Mesothelial cell of epicardium (in vitro differentiated cells): ENCODE measurements around the gene LSM6. TPM values are rescaled to one million over a fixed set of nuclear protein-coding genes. Genes with fewer than 3 reads are reported as not detected.

Experiments
- DNase-seq, 2 experiments: peaks; one replicate each; pipeline ENCODE4 v3.0.0; 2021; ENCODE audit warnings: low spot score in 2 of 2; ENCODE audit not compliant: unreplicated experiment in 2 of 2
- H3K27ac Mint-ChIP-seq: 2 replicates; pipeline ENCODE4 v1.8.0; 2021; ENCODE audit warnings: mixed read lengths
- H3K27me3 Mint-ChIP-seq: 2 replicates; pipeline ENCODE4 v1.8.0; 2021; ENCODE audit warnings: low read depth, mixed read lengths
- H3K36me3 Mint-ChIP-seq: 2 replicates; pipeline ENCODE4 v1.8.0; 2021; ENCODE audit warnings: mixed read lengths
- H3K4me1 Mint-ChIP-seq: 2 replicates; pipeline ENCODE4 v1.8.0; 2021; ENCODE audit warnings: mixed read lengths
- H3K4me3 Mint-ChIP-seq: 2 replicates; pipeline ENCODE4 v1.8.0; 2021; ENCODE audit warnings: mild to moderate bottlenecking, moderate library complexity, mixed read lengths
- H3K9me3 Mint-ChIP-seq: 2 replicates; pipeline ENCODE4 v1.8.0; 2021; ENCODE audit warnings: mixed read lengths
- CTCF ChIP-seq: fragments of 200-600 bp; sonication (generic); IDR thresholded peaks from one replicate; pipeline ENCODE4 v1.5.0; 2021; ENCODE audit warnings: antibody characterized with exemption; ENCODE audit not compliant: unreplicated experiment
- total RNA-seq: library from RNA; stranded (reverse); gene quantifications from 3 replicates; pipeline ENCODE4 v1.2.1, GENCODE V29; 2021

Gene LSM6
- total RNA-seq, 1 donor from 2014 or later = 37.0 TPM

GRCh38 chr4:146214238-146214637 is 38.7 kb downstream of the LSM6 start, which contains the start of gene REELD1:
REELD1 (plus strand) TSS chr4:146214538; CDS start chr4:146216953, 2,415 bp downstream.
- Mint-ChIP-seq H3K36me3 (no peaks in the 10 kb centered on the region), H3K4me3 (no peak within 1 kb of the TSS), H3K4me1 (no peaks in the 10 kb centered on the region), H3K9me3 (no peaks in the 10 kb centered on the region), H3K27ac (no peak within 1 kb of the TSS), H3K27me3 (peaks cover 28% of the 10 kb centered on the region)
- no peak for DNase-seq
- TF ChIP-seq CTCF = no peak

DNA sequence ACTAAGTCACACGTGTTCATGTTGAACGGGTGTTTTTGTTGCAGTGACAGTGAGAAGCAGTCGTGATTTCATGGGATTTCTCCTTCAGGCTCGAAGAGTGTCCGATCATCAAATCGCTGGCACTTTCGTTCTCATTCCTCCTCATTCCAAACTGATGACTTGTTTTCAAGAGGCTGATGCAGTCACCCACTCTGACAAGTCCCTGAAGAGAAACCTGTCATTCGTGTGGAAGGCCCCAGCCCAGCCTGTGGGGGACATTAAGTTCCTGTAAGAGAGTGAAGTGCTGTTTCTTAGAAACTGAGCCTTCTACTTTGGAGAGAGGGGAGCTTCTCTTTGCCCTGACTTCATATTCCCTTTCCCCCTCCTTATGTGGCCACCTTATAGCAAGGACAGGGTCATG is 46.8 kb downstream of the LSM6 start:
- Mint-ChIP-seq H3K4me3 (no peak overlapping the region), H3K4me1 (no peaks in the 10 kb centered on the region), H3K27ac (no peak overlapping the region), H3K9me3 (no peaks in the 10 kb centered on the region), H3K27me3 (no peaks in the 10 kb centered on the region), H3K36me3 (no peaks in the 10 kb centered on the region)
- TF ChIP-seq CTCF = no peak
- no peak for DNase-seq

DNA sequence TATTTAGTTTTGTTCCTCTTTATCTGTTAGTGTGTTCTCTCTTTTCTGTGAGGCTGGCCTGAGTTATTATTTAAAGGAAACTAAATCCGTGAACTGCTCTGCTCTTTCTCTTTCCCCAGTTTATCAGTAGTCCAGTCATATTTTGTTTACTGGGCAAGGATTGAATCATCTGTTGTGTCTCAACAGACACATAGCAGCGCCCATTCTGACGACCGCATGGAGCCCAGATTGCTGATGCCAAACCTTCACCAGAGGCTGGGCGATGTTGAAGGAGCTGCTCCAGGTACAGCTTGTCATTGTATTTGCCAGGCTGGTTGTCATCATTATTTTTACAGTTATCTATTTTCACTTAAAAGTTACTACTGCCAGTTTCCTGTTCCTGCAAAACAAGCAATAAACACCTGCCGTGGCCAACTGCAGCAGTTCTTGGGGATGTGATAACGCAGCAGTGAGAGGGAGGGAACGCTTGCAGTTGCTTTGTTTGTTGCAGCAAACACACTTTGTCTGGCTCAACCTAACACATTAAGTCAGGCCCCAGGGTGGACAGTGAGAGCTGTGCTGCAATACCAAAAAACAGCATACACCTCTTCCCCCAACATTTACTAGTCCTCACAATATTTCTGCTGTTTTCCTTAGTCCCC is 48.9 kb downstream of the LSM6 start:
- Mint-ChIP-seq H3K4me1 (no peaks in the 10 kb centered on the region), H3K4me3 (no peak overlapping the region), H3K27me3 (peaks cover 7% of the 10 kb centered on the region), H3K9me3 (no peaks in the 10 kb centered on the region), H3K27ac (no peak overlapping the region), H3K36me3 (no peaks in the 10 kb centered on the region)
- no peak for DNase-seq
- no peak for TF ChIP-seq CTCF

GRCh38 chr4:146229406-146229805 is 53.9 kb downstream of the LSM6 start:
- no peaks in the 10 kb centered on the region for H3K4me1 Mint-ChIP-seq
- DNase-seq = no peak
- H3K4me3 Mint-ChIP-seq = no peak overlapping the region
- no peak overlapping the region for H3K27ac Mint-ChIP-seq
- no peak for TF ChIP-seq CTCF
- H3K9me3 Mint-ChIP-seq = peaks cover 8% of the 10 kb centered on the region
- H3K36me3 Mint-ChIP-seq = no peaks in the 10 kb centered on the region
- peaks cover 14% of the 10 kb centered on the region for H3K27me3 Mint-ChIP-seq

DNA sequence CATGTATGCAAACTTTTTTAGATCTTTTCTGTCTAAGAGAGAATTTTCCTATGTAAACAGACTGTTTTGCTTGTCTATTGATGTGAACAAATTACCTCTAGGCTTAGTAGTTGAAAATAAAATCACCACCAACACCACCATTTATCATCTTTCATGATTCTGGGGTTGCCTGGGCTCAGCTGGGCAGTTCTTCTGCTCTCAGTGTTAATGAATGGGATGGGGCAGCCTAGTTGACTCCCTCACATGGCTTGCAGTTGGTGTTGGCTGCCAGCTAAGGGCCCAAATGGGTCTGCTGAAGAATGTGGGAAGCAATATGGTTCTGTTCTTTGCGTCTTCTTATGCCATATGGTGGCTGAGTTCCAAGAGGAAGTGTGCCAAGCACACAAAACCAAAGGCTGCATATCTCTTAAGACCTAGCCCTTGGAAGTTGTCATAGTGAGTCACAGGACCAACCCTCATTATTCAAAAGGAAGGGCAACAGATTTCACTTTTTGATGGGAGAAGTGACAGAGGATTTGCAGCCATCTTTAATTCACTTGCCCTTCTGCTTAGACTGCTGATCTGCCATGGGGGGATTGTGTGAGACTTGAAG is 56.7 kb downstream of the LSM6 start:
- no peak for TF ChIP-seq CTCF
- no peaks in the 10 kb centered on the region for H3K4me1 Mint-ChIP-seq
- no peak for DNase-seq
- H3K27ac Mint-ChIP-seq = no peak overlapping the region
- peaks cover 8% of the 10 kb centered on the region for H3K9me3 Mint-ChIP-seq
- no peak overlapping the region for H3K4me3 Mint-ChIP-seq
- H3K36me3 Mint-ChIP-seq = no peaks in the 10 kb centered on the region
- peaks cover 21% of the 10 kb centered on the region for H3K27me3 Mint-ChIP-seq
